A673 (cell line): ENCODE results near the gene GDA.

Experiments used
- EZH2 ChIP-seq: fragments of 200-600 bp; sonication (generic); IDR thresholded peaks from 2 replicates; pipeline ENCODE4 v1.6.1; 2017; ENCODE audit warnings: borderline replicate concordance, low read depth, mild to moderate bottlenecking, mixed read lengths, antibody characterized with exemption, low read length; ENCODE audit not compliant: poor library complexity, severe bottlenecking
- TF ChIP-seq, protein P1 (sequence below): fragments of 300-800, 200-600 bp; sonication (generic); conservative IDR thresholded peaks from 2 replicates; pipeline ENCODE4 v1.5.1; 2017; ENCODE audit warnings: low read depth, mild to moderate bottlenecking, antibody characterized with exemption, low read length, moderate library complexity, mixed read lengths

DNA sequence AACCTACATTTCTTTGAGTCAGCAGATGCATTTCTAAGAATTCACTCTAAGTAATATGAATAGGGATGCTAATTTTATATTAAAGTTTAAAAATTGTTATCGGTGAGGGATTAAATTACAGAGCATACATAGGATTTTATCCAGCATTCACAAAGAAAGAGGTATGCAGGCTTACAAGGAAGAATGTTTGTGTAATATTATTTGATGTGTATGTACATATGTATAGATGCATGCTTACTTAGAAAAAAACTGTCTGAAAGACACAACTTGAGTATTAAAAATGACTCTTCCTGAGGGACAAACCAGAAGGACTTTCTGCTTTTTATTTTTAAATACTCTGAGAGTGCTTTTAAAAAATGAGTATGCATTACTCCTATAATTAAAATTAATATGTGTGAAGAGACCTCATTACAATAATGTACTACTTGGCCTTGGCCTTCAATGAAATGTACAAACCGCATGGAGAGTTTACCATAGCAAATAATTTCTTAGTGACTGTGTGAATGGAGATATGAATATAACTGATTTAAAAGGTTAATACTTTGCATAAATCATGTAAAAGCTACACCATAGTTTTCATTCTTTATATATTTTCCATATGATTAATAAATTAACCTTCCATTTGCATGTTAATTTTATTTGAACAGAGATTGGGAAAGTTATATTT, 77.0 kb downstream of the GDA start:
- TF ChIP-seq, protein P1, sequence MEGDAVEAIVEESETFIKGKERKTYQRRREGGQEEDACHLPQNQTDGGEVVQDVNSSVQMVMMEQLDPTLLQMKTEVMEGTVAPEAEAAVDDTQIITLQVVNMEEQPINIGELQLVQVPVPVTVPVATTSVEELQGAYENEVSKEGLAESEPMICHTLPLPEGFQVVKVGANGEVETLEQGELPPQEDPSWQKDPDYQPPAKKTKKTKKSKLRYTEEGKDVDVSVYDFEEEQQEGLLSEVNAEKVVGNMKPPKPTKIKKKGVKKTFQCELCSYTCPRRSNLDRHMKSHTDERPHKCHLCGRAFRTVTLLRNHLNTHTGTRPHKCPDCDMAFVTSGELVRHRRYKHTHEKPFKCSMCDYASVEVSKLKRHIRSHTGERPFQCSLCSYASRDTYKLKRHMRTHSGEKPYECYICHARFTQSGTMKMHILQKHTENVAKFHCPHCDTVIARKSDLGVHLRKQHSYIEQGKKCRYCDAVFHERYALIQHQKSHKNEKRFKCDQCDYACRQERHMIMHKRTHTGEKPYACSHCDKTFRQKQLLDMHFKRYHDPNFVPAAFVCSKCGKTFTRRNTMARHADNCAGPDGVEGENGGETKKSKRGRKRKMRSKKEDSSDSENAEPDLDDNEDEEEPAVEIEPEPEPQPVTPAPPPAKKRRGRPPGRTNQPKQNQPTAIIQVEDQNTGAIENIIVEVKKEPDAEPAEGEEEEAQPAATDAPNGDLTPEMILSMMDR = no peak
- no peak for TF ChIP-seq EZH2
